H9 (cell line): ENCODE data around the gene SPTY2D1. TPM values are rescaled to one million over a fixed set of nuclear protein-coding genes. Genes with fewer than 3 reads are reported as not detected.

Source experiments
- DNase-seq: peaks from one replicate; pipeline ENCODE4 v3.0.0-alpha.2; 2017
- H2AFZ ChIP-seq: one replicate; pipeline ENCODE4 v1.6.1; 2013; ENCODE audit warnings: mild to moderate bottlenecking, low read length, control low read depth, moderate library complexity
- H2AK5ac ChIP-seq: 2 replicates; pipeline ENCODE4 v1.6.1; 2013; ENCODE audit warnings: low read length, control low read depth, mixed read lengths; ENCODE audit not compliant: insufficient read length
- H2BK120ac ChIP-seq: one replicate; pipeline ENCODE4 v1.6.1; 2013; ENCODE audit warnings: low read depth, mild to moderate bottlenecking, low read length, control low read depth, inconsistent platforms; ENCODE audit not compliant: poor library complexity, severe bottlenecking
- H2BK12ac ChIP-seq: 2 replicates; pipeline ENCODE4 v1.6.1; 2013; ENCODE audit warnings: low read length, control low read depth, mixed read lengths, low read depth; ENCODE audit not compliant: insufficient read length
- H2BK15ac ChIP-seq: 2 replicates; pipeline ENCODE4 v1.6.1; 2013; ENCODE audit warnings: low read depth, low read length, control low read depth
- H2BK20ac ChIP-seq: one replicate; pipeline ENCODE4 v1.6.1; 2013; ENCODE audit warnings: low read depth, mild to moderate bottlenecking, low read length, control low read depth, inconsistent platforms; ENCODE audit not compliant: poor library complexity, severe bottlenecking
- H2BK5ac ChIP-seq: 2 replicates; pipeline ENCODE4 v1.6.1; 2013; ENCODE audit warnings: low read length, control low read depth, mixed read lengths; ENCODE audit not compliant: insufficient read length
- H3K14ac ChIP-seq: 2 replicates; pipeline ENCODE4 v1.6.1; 2013; ENCODE audit warnings: low read length, control low read depth; ENCODE audit not compliant: insufficient read depth
- H3K18ac ChIP-seq: 2 replicates; pipeline ENCODE4 v1.6.1; 2013; ENCODE audit warnings: low read depth, mild to moderate bottlenecking, mixed read lengths, low read length, control low read depth; ENCODE audit not compliant: insufficient read length
- H3K23ac ChIP-seq: 2 replicates; pipeline ENCODE4 v1.6.1; 2013; ENCODE audit warnings: low read length, control low read depth, mixed read lengths, low read depth; ENCODE audit not compliant: insufficient read length
- H3K23me2 ChIP-seq: 2 replicates; pipeline ENCODE4 v1.6.1; 2013; ENCODE audit warnings: low read depth, mild to moderate bottlenecking, mixed read lengths, low read length, control low read depth; ENCODE audit not compliant: insufficient read length, poor library complexity, severe bottlenecking
- H3K27ac ChIP-seq: 2 replicates; pipeline ENCODE4 v1.5.1; 2013; ENCODE audit warnings: low read length, control low read depth, mixed read lengths, low read depth; ENCODE audit not compliant: insufficient read length
- H3K27me3 ChIP-seq: 2 replicates; pipeline ENCODE4 v1.6.1; 2013; ENCODE audit warnings: low read length, control low read depth, inconsistent platforms; ENCODE audit not compliant: insufficient read depth
- H3K4ac ChIP-seq: 2 replicates; pipeline ENCODE4 v1.6.1; 2013; ENCODE audit warnings: low read depth, mild to moderate bottlenecking, control low read depth, inconsistent platforms, low read length, moderate library complexity
- H3K4me1 ChIP-seq: 2 replicates; pipeline ENCODE4 v1.6.1; 2013; ENCODE audit warnings: low read length, control low read depth, inconsistent platforms; ENCODE audit not compliant: insufficient read depth
- H3K4me2 ChIP-seq: 2 replicates; pipeline ENCODE4 v1.6.1; 2013; ENCODE audit warnings: low read length, control low read depth, mixed read lengths; ENCODE audit not compliant: insufficient read length, insufficient read depth
- H3K56ac ChIP-seq: 2 replicates; pipeline ENCODE4 v1.6.1; 2013; ENCODE audit warnings: low read depth, mild to moderate bottlenecking, mixed read lengths, low read length, control low read depth; ENCODE audit not compliant: insufficient read length
- H3K79me1 ChIP-seq: 2 replicates; pipeline ENCODE4 v1.6.1; 2013; ENCODE audit warnings: low read depth, mild to moderate bottlenecking, moderate library complexity, low read length, control low read depth, inconsistent platforms; ENCODE audit not compliant: insufficient read depth, poor library complexity, severe bottlenecking
- H3K79me2 ChIP-seq: 2 replicates; pipeline ENCODE4 v1.6.1; 2013; ENCODE audit warnings: low read length, control low read depth, inconsistent platforms; ENCODE audit not compliant: insufficient read depth
- H3K9ac ChIP-seq: 2 replicates; pipeline ENCODE4 v1.6.1; 2013; ENCODE audit warnings: low read length, control low read depth, mixed read lengths; ENCODE audit not compliant: insufficient read length; ENCODE audit errors: extremely low read depth
- H3K9me3 ChIP-seq: one replicate; pipeline ENCODE4 v1.6.1; 2013; ENCODE audit warnings: low read depth, low read length, inconsistent platforms; ENCODE audit not compliant: control insufficient read depth
- H3T11ph ChIP-seq: one replicate; pipeline ENCODE4 v1.6.1; 2013; ENCODE audit warnings: mild to moderate bottlenecking, low read length, control low read depth, inconsistent platforms
- H4K20me1 ChIP-seq: one replicate; pipeline ENCODE4 v1.6.1; 2013; ENCODE audit not compliant: control insufficient read depth, insufficient read length, insufficient read depth
- H4K5ac ChIP-seq: 2 replicates; pipeline ENCODE4 v1.6.1; 2013; ENCODE audit warnings: low read depth, mild to moderate bottlenecking, mixed read lengths, low read length, control low read depth; ENCODE audit not compliant: insufficient read length
- H4K8ac ChIP-seq: replicated peaks from 2 replicates; pipeline ENCODE4 v1.6.1; 2013; ENCODE audit warnings: low read length, control low read depth, mixed read lengths, low read depth; ENCODE audit not compliant: insufficient read length
- H4K91ac ChIP-seq: 2 replicates; pipeline ENCODE4 v1.6.1; 2013; ENCODE audit warnings: low read depth, mild to moderate bottlenecking, moderate library complexity, mixed read lengths, low read length, control low read depth; ENCODE audit not compliant: insufficient read length
- H3K27ac Mint-ChIP-seq, 3 experiments: 2 replicates in 2 of 3; 3 replicates in 1 of 3; pipeline ENCODE4 v1.8.0; 2020 to 2021; ENCODE audit warnings: mixed read lengths in 3 of 3, mild to moderate bottlenecking in 1 of 3, moderate library complexity in 1 of 3
- H3K27me3 Mint-ChIP-seq: 2 replicates; pipeline ENCODE4 v1.8.0; 2021; ENCODE audit warnings: low read depth, mild to moderate bottlenecking, moderate library complexity, mixed read lengths
- H3K36me3 Mint-ChIP-seq, 3 experiments: 2 replicates in 2 of 3; 3 replicates in 1 of 3; pipeline ENCODE4 v1.8.0; 2020 to 2021; ENCODE audit warnings: low read depth in 3 of 3, mixed read lengths in 3 of 3; ENCODE audit not compliant: insufficient read depth in 1 of 3
- H3K4me1 Mint-ChIP-seq, 2 experiments: 2 replicates each; pipeline ENCODE4 v1.8.0; 2020; ENCODE audit warnings: mixed read lengths in 2 of 2
- H3K4me3 Mint-ChIP-seq, 2 experiments: 2 replicates in 1 of 2; 3 replicates in 1 of 2; pipeline ENCODE4 v1.8.0; 2020 to 2021; ENCODE audit warnings: mild to moderate bottlenecking in 2 of 2, mixed read lengths in 2 of 2, moderate library complexity in 1 of 2
- H3K9me3 Mint-ChIP-seq, 2 experiments: 2 replicates in 1 of 2; 3 replicates in 1 of 2; pipeline ENCODE4 v1.8.0; 2020; ENCODE audit warnings: mild to moderate bottlenecking in 2 of 2, mixed read lengths in 2 of 2, moderate library complexity in 1 of 2
- CTCF ChIP-seq: fragments of 200-600 bp; sonication (generic); conservative IDR thresholded peaks from 3 replicates; pipeline ENCODE4 v1.8.0; 2021; ENCODE audit warnings: antibody characterized with exemption, mild to moderate bottlenecking
- WGBS: extraction: QIAGEN DNeasy Blood & Tissue Kit; methylation state at CpG from one replicate; pipeline ENCODE4 v1.1.7; 2013; ENCODE audit warnings: missing lambda C conversion rate, low lambda C conversion rate, mixed read lengths; ENCODE audit not compliant: insufficient read length; ENCODE audit errors: extremely low coverage; 5-methylcytosine and 5-hydroxymethylcytosine counted together
- total RNA-seq: library from RNA; stranded (reverse); gene quantifications from 2 replicates; pipeline ENCODE4 v1.2.1, GENCODE V29; 2021

SPTY2D1 gene
- total RNA-seq, 1 experiment from 2014 or later = 15.9 TPM

DNA sequence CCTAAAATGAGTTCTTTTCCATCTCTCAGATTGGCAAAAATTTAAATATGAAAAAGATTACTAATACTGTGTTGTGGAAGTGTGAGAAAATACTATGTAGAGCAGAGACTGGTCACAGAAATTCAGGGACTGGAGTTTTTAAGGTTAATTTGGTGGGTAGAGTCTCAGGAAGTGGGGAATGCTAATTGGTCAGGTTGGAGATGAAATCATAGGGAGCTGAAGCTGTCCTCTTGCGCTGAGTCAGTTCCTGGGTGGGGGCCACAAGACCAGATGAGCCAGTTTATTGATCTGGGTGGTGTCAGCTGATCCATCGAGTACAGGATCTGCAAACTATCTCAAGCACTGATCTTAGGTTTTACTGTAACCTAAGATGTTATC, 35.1 kb upstream of the SPTY2D1 start:
- Histone ChIP-seq H3K56ac (no peak overlapping the region), H3K79me1 (no peaks in the 10 kb centered on the region), H2BK5ac (no peak overlapping the region), H3K4me2 (no peak overlapping the region), H4K20me1 (no peaks in the 10 kb centered on the region), H3K79me2 (no peaks in the 10 kb centered on the region), H3T11ph (no peak overlapping the region), H4K8ac (no peak overlapping the region), H2BK15ac (no peak overlapping the region), H2AFZ (no peak overlapping the region), H3K4me1 (no peaks in the 10 kb centered on the region), H3K14ac (no peak overlapping the region), H3K4ac (no peak overlapping the region), H2BK12ac (no peak overlapping the region), H3K27ac (no peak overlapping the region), H4K5ac (no peak overlapping the region), H3K18ac (no peak overlapping the region), H2BK20ac (no peak overlapping the region), H2AK5ac (no peak overlapping the region), H3K9ac (no peak overlapping the region), H3K23ac (no peak overlapping the region), H3K9me3 (no peaks in the 10 kb centered on the region), H2BK120ac (no peak overlapping the region), H3K23me2 (no peaks in the 10 kb centered on the region), H4K91ac (no peak overlapping the region), H3K27me3 (no peaks in the 10 kb centered on the region)
- no CpG with 5 or more reads among the region's 2 CpGs for WGBS
- H3K27ac Mint-ChIP-seq = no peak overlapping the region
- no peak for DNase-seq
- peaks cover 14 to 15% of the 10 kb centered on the region in 2 experiments for H3K4me1 Mint-ChIP-seq
- TF ChIP-seq CTCF = no peak
- H3K27me3 Mint-ChIP-seq = peaks cover 9% of the 10 kb centered on the region
- no peaks in the 10 kb centered on the region for H3K9me3 Mint-ChIP-seq
- no peak overlapping the region for H3K4me3 Mint-ChIP-seq
- no peaks in the 10 kb centered on the region for H3K36me3 Mint-ChIP-seq
